Embryonic facial prominence (tissue), 1 donor: Measurements from ENCODE around the gene LGALSL.
"Not testable (repeated sequence)": the region's sequence is repeated elsewhere in the genome, so short reads cannot be mapped to it uniquely, and the experiment has no call there.

Source experiments
- DNase-seq: peaks from one replicate; pipeline ENCODE4 v3.0.0-alpha.2; 2016; ENCODE audit errors: extremely low spot score

Gene LGALSL

GRCh38 chr2:64442801-64443429 is 11.0 kb upstream of the LGALSL start:
- no peak for DNase-seq

- not testable (repeated sequence) for DNase-seq
Measured at GRCh38 chr2:64445970-64446369, 8.0 kb upstream of the LGALSL start.

GRCh38 chr2:64447317-64448040 is 6.5 kb upstream of the LGALSL start:
- DNase-seq, result no peak

DNA sequence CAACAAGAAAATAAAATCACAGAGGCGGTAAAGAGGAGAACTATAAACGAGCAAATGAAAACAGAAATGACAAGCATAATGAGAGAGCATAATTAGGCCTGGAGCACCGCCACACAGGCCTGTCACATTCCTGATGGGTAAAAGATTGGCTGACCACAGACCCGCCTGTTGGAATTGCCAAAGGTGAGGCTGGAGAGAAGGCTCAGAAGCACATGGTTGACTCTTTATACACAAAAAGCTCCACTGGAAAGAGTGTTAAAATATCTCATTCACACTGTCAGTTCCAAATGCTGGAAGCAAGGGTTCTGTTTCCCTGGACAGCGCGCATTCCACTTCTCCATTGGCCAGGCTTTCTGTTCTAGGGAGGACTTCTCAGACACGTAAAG is 5.9 kb upstream of the LGALSL start:
- no peak for DNase-seq

GRCh38 chr2:64451051-64451450 is 2.9 kb upstream of the LGALSL start:
- DNase-seq, result no peak

- no peak for DNase-seq
Measured at GRCh38 chr2:64454386-64455332, 697 bp downstream of the LGALSL start.

- DNase-seq, result no peak
Measured at GRCh38 chr2:64455545-64455944, 1.6 kb downstream of the LGALSL start.

- no peak for DNase-seq
Measured at GRCh38 chr2:64456293-64456692, 2.3 kb downstream of the LGALSL start.

DNA sequence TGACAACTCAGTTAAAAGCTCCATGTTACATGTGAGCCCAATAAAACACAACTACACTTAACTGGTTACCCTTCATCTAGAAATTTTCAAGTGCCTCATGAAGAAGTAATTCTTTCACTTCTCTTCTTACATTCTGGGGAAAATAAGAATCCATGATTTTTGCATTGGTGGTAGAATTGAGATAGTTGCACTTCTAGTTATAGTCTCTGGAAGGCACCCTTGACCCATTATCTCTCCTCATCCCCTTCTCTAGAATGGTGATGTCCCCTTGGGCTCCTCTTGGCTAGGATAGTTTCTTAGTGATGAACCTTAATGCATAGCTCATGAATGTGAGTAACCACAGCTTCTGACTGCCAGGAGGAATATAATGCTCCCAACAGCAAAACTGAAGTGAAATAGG is 3.6 kb downstream of the LGALSL start:
- DNase-seq, result no peak

GRCh38 chr2:64459575-64459974 is 5.6 kb downstream of the LGALSL start:
- DNase-seq, result no peak

GRCh38 chr2:64460330-64460729 is 6.4 kb downstream of the LGALSL start:
- DNase-seq, result no peak

DNA sequence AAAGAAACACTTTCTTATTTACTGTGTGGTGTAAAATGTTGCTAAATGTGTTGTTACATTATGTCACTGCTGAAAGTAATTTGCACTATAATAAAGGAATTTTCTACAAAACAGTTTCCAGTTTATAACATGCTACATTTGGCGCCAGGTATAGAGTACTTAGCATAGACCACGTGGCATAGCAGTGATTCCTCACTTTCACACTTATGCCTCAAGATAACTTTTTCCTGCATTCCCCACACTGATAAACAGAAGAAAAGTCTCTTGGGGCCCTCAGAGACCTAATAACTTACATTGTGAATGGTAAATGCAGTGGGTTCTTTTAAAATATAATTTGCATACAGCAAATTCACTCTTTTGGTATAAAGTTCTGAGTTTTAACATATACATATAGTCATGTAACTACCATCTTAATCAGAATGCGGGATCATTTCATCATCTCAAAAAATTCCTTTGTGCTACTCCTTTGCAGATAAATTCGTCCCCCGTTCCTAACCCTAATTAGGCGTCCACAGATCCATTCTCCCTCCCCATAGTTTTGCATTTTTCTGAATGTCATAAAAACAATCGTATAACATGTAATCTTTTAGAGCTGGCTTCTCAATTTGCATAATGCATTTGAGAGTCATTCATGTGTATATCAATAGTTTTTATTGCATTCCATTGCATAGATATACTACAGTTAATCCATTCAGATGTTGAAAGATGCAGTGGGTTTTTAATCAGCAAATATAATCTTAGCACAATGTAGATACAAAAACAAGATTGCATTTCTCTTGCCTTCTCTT is 7.5 kb downstream of the LGALSL start:
- no peak for DNase-seq

- no peak for DNase-seq
Measured at GRCh38 chr2:64462171-64462570, 8.2 kb downstream of the LGALSL start.

GRCh38 chr2:64462940-64463700 is 9.2 kb downstream of the LGALSL start:
- no peak for DNase-seq

DNA sequence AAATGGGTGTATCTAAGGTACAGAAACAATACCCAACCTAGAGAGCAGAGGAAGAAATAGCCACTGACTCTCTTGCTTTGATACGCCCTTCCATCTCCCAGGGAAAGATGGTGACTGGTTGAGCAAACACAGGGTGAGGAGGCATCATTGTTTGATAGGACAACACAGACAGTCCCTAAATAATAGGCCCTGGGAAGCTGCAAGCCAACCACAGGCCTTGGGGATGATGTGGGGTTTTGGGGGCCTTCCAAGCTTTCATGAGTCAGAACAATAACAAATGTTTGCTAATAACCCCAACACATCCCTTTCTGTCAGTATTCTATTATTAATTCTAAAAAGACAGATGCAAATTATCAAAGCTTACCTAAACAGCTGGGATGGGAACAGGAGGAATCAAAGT is 9.8 kb downstream of the LGALSL start:
- DNase-seq, result no peak

DNA sequence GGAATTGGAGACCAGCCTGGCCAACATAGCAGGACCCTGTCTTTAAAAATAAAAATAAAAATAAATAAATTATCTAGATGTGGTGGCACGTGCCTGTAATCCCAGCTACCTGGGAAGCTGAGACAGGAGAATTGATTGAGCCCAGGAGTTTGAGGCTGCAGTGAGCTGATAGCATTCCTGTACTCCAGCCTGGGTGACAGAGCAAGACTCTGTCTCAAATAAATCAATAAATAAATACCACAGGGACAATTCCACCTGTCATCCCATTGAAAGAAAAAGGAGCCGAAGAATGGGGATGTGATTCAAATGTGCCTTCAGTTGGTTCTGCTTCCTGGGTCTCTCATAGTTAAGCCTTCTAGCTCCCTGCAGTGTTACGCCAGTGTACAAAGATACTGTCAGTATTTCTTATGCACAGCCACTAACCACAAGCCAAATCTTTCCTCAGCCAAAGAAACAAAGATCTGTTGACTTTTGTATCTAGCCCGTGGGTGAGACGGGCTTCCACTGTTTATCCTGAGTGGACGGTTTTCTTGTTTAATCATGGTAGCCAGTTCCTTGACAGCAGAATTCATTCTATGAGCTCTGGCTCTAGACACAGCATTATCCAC is 12.6 kb downstream of the LGALSL start:
- no peak for DNase-seq

GRCh38 chr2:64467096-64467843 is 13.3 kb downstream of the LGALSL start:
- DNase-seq, result no peak

DNA sequence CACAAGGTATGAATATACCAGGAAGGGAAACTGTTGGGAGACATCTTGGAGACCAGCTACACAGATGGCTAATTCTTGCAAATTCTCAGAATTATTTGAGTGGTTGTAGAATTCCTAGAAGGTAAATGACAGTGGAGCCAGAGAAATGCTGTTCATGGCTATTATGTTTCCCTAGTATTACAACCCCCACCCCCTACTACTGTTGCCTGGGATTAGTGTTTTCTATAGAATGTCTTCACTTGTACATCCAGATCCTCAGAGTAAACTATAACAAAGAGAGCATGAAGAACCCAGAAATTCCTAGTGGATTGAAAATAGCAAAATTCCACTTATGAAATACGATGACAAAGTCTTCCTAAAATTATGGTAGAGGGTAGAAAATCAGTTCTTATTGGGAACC is 15.3 kb downstream of the LGALSL start:
- DNase-seq, result no peak

DNA sequence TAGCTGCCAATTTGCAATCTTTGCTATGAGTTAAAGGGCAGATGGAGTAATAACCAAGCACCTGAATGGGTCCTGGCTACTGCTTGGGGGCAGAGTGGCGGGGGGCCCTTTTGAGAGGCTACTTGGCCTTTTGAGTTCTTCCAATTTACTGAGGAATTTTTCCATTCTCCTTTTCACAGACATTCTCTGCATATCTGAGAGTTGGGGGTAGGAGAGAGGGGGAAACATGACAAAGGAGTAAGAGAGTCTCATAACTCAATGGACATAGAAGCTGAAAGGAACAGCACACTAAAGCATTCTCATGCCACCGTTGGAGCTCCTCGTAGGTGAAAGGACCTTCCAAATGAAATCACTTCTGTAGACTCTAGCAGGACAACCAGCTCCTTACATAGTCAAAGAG is 16.1 kb downstream of the LGALSL start:
- no peak for DNase-seq

DNA sequence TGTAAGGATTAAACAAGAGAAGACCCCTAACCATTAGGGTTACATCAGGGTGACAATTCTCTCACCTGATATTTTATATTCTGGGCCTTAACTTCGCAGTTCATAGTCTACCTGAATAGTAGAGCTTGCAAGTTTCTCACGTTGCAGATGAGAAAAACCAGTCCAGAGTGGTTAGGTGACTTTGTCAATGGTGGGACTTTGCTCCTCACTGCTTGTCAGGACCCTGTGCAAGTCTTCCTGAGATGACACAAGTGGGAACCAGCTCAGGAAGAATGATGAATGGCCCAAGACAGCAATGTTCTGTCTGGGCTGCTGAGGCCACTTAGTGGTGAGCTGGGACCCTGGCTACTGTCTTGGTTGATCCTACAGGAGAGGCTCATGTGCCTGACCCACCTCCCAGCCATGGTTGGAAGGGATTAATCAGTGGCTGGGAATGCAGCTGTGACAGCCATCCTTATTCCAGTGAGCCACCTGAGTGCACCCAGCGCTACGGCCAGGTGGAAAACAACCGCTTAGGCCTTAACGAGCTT is 16.9 kb downstream of the LGALSL start:
- DNase-seq, result no peak
